Measurements from ENCODE around the gene POLR2M. TPM values are rescaled to one million over a fixed set of nuclear protein-coding genes. Genes with fewer than 3 reads are reported as not detected.

Gene POLR2M
- total RNA-seq, 1 donor from 2014 or later = 305 TPM

- no peak for DNase-seq
These were observed 34.6 kb downstream of the POLR2M start for GRCh38 chr15:57741089-57741488.

- DNase-seq = no peak
These were observed 36.9 kb downstream of the POLR2M start for GRCh38 chr15:57743424-57743823.

- no peak for DNase-seq
These were observed 40.3 kb downstream of the POLR2M start for GRCh38 chr15:57746786-57747185.

GRCh38 chr15:57747206-57747896, 40.8 kb downstream of the POLR2M start:
- no peak for DNase-seq

GRCh38 chr15:57751177-57751800, 44.8 kb downstream of the POLR2M start:
- DNase-seq = no peak

GRCh38 chr15:57752436-57752835, 45.9 kb downstream of the POLR2M start:
- DNase-seq = no peak

- DNase-seq = no peak
These were observed 46.3 kb downstream of the POLR2M start for GRCh38 chr15:57752840-57753239.

GRCh38 chr15:57756466-57756865, 50.0 kb downstream of the POLR2M start:
- DNase-seq = no peak

GRCh38 chr15:57758560-57758959, 52.0 kb downstream of the POLR2M start:
- DNase-seq = no peak

- no peak for DNase-seq
These were observed 55.0 kb downstream of the POLR2M start for GRCh38 chr15:57761562-57761961.

- DNase-seq = no peak
These were observed 55.8 kb downstream of the POLR2M start for GRCh38 chr15:57762302-57762701.

- DNase-seq = no peak
These were observed 56.9 kb downstream of the POLR2M start for GRCh38 chr15:57763176-57763964.

Other genes starting within 250 kb of the POLR2M start
- 1.1 TPM for gene MYZAP, start 114.8 kb upstream of the POLR2M start, total RNA-seq